Ishikawa (cell line): ENCODE results near the gene NRCAM.

Experiments
- CEBPB ChIP-seq: IDR thresholded peaks from 2 replicates; pipeline ENCODE4 v1.6.1; 2012
- CREB1 ChIP-seq: IDR thresholded peaks from 2 replicates; pipeline ENCODE4 v1.6.1; 2012; ENCODE audit warnings: low read depth
- FOXM1 ChIP-seq: IDR thresholded peaks from 2 replicates; pipeline ENCODE4 v1.6.1; 2012; ENCODE audit warnings: low read depth, borderline replicate concordance
- RAD21 ChIP-seq: IDR thresholded peaks from 2 replicates; pipeline ENCODE4 v1.6.1; 2012; ENCODE audit warnings: low read depth
- TAF1 ChIP-seq: IDR thresholded peaks from 2 replicates; pipeline ENCODE4 v1.6.1; 2012; ENCODE audit warnings: low read depth, mild to moderate bottlenecking
- TEAD4 ChIP-seq: IDR thresholded peaks from 2 replicates; pipeline ENCODE4 v1.6.1; 2012
- YY1 ChIP-seq: IDR thresholded peaks from 2 replicates; pipeline ENCODE4 v1.6.1; 2012; ENCODE audit warnings: low read depth
- TF ChIP-seq, protein P1 (sequence below): IDR thresholded peaks from 2 replicates; pipeline ENCODE4 v1.6.1; 2012
- TF ChIP-seq, protein P2 (sequence below): IDR thresholded peaks from 2 replicates; pipeline ENCODE4 v1.6.1; 2012; ENCODE audit warnings: low read depth, mild to moderate bottlenecking
- TF ChIP-seq, protein P3 (sequence below): IDR thresholded peaks from 2 replicates; pipeline ENCODE4 v1.6.1; 2012

DNA sequence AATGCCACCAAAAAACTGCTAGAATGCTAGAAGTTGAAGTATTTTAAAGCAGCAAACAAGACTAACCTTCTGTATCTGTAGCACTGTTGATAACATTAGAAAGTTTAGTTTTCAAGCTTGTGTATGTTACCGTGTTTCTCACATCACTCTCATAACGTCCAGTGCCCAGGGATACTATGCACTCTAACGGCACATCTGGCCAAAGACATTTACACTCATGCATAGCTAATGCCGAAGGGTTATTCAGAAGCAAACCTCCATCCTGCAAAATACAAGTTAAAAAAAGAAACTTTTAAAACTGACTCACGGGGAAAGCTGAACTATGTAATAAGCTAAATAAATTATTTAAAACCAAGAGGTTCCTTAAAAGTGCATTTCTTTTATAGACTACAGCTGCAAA lies 22.9 kb upstream of the NRCAM start:
- no peak for TF ChIP-seq TEAD4
- TF ChIP-seq TAF1, result no peak
- no peak for TF ChIP-seq RAD21
- TF ChIP-seq, protein P1, sequence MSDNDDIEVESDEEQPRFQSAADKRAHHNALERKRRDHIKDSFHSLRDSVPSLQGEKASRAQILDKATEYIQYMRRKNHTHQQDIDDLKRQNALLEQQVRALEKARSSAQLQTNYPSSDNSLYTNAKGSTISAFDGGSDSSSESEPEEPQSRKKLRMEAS, result no peak
- TF ChIP-seq FOXM1, result no peak
- no peak for TF ChIP-seq CREB1
- TF ChIP-seq YY1, result no peak
- TF ChIP-seq, protein P2, sequence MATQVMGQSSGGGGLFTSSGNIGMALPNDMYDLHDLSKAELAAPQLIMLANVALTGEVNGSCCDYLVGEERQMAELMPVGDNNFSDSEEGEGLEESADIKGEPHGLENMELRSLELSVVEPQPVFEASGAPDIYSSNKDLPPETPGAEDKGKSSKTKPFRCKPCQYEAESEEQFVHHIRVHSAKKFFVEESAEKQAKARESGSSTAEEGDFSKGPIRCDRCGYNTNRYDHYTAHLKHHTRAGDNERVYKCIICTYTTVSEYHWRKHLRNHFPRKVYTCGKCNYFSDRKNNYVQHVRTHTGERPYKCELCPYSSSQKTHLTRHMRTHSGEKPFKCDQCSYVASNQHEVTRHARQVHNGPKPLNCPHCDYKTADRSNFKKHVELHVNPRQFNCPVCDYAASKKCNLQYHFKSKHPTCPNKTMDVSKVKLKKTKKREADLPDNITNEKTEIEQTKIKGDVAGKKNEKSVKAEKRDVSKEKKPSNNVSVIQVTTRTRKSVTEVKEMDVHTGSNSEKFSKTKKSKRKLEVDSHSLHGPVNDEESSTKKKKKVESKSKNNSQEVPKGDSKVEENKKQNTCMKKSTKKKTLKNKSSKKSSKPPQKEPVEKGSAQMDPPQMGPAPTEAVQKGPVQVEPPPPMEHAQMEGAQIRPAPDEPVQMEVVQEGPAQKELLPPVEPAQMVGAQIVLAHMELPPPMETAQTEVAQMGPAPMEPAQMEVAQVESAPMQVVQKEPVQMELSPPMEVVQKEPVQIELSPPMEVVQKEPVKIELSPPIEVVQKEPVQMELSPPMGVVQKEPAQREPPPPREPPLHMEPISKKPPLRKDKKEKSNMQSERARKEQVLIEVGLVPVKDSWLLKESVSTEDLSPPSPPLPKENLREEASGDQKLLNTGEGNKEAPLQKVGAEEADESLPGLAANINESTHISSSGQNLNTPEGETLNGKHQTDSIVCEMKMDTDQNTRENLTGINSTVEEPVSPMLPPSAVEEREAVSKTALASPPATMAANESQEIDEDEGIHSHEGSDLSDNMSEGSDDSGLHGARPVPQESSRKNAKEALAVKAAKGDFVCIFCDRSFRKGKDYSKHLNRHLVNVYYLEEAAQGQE, result no peak
- no peak for TF ChIP-seq CEBPB
- TF ChIP-seq, protein P3, sequence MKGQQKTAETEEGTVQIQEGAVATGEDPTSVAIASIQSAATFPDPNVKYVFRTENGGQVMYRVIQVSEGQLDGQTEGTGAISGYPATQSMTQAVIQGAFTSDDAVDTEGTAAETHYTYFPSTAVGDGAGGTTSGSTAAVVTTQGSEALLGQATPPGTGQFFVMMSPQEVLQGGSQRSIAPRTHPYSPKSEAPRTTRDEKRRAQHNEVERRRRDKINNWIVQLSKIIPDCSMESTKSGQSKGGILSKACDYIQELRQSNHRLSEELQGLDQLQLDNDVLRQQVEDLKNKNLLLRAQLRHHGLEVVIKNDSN, result no peak
